Nephron progenitor cell (in vitro differentiated cells): ENCODE results near the gene EIF3K.
"Not testable (repeated sequence)": the region's sequence is repeated elsewhere in the genome, so short reads cannot be mapped to it uniquely, and the experiment has no call there.

ENCODE experiments used
- DNase-seq: peaks from one replicate; pipeline ENCODE4 v3.0.0; 2021
- H3K27ac Mint-ChIP-seq: 2 replicates; pipeline ENCODE4 v1.8.0; 2021; ENCODE audit warnings: mild to moderate bottlenecking, moderate library complexity, mixed read lengths
- H3K27me3 Mint-ChIP-seq: 2 replicates; pipeline ENCODE4 v1.8.0; 2021; ENCODE audit warnings: mild to moderate bottlenecking, low read depth, mixed read lengths; ENCODE audit not compliant: poor library complexity
- H3K36me3 Mint-ChIP-seq: 2 replicates; pipeline ENCODE4 v1.8.0; 2021; ENCODE audit warnings: low read depth, mixed read lengths
- H3K4me1 Mint-ChIP-seq: 2 replicates; pipeline ENCODE4 v1.8.0; 2021; ENCODE audit warnings: mixed read lengths
- H3K4me3 Mint-ChIP-seq: 2 replicates; pipeline ENCODE4 v1.8.0; 2021; ENCODE audit warnings: mild to moderate bottlenecking, moderate library complexity, mixed read lengths
- H3K9me3 Mint-ChIP-seq: 2 replicates; pipeline ENCODE4 v1.8.0; 2021; ENCODE audit warnings: mild to moderate bottlenecking, moderate library complexity, mixed read lengths
- TF ChIP-seq, protein P1 (sequence below): fragments of 200-600 bp; sonication (generic); IDR thresholded peaks from 2 replicates; pipeline ENCODE4 v1.5.0; 2021; ENCODE audit warnings: antibody characterized with exemption

Gene EIF3K

DNA sequence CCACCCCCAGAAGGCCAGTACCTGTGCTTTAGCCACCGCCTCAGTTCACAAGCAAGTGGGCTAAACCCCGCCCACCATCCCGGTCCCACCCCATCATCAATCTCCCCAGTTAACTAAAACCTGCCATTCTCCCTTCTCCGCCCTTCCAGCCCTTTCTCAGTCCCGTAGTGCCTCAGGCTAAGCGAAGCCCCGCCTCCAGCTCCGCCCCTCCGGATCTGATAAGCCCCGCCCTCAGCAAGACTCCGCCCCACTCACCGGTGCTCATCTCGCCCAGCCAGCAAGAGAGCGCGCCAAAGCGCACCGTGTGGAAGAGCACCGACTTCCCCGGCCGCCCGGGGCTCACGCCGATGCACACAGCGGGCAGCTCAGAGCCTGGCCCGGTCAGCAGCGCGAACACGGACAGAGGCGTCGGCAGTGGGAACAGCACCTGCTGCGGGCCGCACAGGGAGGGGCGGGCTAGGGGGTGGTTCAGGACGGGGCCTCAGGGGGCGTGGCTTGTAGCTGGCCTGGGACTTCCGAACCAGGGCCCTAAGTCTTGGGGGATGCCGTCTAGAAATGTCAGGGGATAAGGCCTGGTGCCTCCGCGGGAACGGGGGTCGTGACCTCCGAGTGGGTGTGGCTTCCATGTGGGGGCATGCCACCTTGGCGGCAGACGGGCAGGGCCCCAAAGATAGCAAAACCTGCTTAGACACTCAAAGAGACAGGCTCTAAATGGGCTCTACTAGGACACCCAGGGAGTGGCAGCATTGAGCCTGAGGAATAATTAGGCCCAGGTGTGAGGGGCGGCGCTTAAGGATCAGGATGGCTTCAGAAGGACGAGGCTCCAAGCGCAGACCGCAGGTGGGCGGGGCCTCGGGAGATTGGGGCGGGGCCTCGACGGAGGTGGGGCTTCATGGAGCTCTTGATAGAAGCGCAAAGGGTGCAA, 22.7 kb upstream of the EIF3K start:
- Mint-ChIP-seq H3K36me3 (no peaks in the 10 kb centered on the region), H3K4me3 (peak overlapping the region; percentile 83), H3K9me3 (no peaks in the 10 kb centered on the region), H3K27me3 (peaks cover 16% of the 10 kb centered on the region), H3K4me1 (peaks cover 12% of the 10 kb centered on the region), H3K27ac (no peak overlapping the region)
- peak; percentile 95 for DNase-seq
- TF ChIP-seq, protein P1, sequence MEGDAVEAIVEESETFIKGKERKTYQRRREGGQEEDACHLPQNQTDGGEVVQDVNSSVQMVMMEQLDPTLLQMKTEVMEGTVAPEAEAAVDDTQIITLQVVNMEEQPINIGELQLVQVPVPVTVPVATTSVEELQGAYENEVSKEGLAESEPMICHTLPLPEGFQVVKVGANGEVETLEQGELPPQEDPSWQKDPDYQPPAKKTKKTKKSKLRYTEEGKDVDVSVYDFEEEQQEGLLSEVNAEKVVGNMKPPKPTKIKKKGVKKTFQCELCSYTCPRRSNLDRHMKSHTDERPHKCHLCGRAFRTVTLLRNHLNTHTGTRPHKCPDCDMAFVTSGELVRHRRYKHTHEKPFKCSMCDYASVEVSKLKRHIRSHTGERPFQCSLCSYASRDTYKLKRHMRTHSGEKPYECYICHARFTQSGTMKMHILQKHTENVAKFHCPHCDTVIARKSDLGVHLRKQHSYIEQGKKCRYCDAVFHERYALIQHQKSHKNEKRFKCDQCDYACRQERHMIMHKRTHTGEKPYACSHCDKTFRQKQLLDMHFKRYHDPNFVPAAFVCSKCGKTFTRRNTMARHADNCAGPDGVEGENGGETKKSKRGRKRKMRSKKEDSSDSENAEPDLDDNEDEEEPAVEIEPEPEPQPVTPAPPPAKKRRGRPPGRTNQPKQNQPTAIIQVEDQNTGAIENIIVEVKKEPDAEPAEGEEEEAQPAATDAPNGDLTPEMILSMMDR = no peak

GRCh38 chr19:38597075-38597474, 21.9 kb upstream of the EIF3K start:
- H3K27me3 Mint-ChIP-seq = peaks cover 16% of the 10 kb centered on the region
- peak; percentile 16 for DNase-seq
- peaks cover 12% of the 10 kb centered on the region for H3K4me1 Mint-ChIP-seq
- no peaks in the 10 kb centered on the region for H3K9me3 Mint-ChIP-seq
- H3K36me3 Mint-ChIP-seq = no peaks in the 10 kb centered on the region
- peak overlapping the region; percentile 8 for H3K4me3 Mint-ChIP-seq
- H3K27ac Mint-ChIP-seq = no peak overlapping the region
- TF ChIP-seq, protein P1 = no peak

DNA sequence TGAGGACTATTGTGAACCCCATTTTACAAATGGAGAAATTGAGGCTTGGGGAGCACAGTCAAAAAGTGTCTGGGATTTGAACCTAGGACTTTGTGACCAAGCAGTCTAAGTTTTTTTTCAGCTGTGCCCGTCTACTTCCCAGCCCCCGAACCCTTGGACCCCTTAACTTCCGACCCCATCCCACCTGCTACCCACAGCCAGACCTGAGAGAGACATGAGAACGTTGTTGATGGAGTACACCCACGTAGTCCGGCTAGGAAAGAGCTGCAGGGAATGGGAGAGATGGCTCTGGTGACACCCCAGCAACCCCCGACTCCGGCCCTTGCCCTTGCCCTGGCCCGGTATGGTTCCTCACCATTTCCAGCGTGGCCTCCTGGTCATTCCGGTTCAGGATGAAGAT, 19.3 kb upstream of the EIF3K start:
- Mint-ChIP-seq H3K27ac (no peak overlapping the region), H3K4me3 (no peak overlapping the region), H3K4me1 (peaks cover 12% of the 10 kb centered on the region), H3K36me3 (no peaks in the 10 kb centered on the region), H3K9me3 (no peaks in the 10 kb centered on the region), H3K27me3 (peaks cover 13% of the 10 kb centered on the region)
- DNase-seq = no peak
- TF ChIP-seq, protein P1 = no peak

- H3K4me1 Mint-ChIP-seq, H3K36me3 Mint-ChIP-seq, H3K9me3 Mint-ChIP-seq, H3K27ac Mint-ChIP-seq, H3K4me3 Mint-ChIP-seq, DNase-seq: not testable (repeated sequence)
- H3K27me3 Mint-ChIP-seq = peaks cover 18% of the 10 kb centered on the region
These were observed 16.1 kb upstream of the EIF3K start for GRCh38 chr19:38602856-38603255.

DNA sequence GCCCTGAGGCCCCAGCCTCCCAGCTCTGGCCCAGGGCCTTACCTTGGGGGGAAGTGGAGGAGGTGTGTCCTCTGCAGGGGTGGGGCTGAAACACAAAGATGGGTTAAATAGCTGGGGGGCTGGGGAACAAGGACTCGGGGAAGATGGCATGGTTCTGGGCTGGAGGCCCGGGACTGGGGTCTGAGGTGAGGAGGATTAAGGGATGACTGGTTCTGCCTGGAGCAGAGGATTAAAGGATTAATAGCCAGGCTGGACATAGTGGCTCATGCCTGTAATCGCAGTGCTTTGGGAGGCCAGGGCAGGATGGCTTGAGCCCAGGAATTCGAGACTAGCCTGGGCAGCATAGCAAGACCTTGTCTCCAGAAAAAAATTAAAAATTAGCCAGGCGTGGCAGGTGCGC, 12.9 kb upstream of the EIF3K start:
- H3K27me3 Mint-ChIP-seq = peaks cover 20% of the 10 kb centered on the region
- no peak overlapping the region for H3K4me3 Mint-ChIP-seq
- no peak for DNase-seq
- H3K36me3 Mint-ChIP-seq = no peaks in the 10 kb centered on the region
- TF ChIP-seq, protein P1 = no peak
- H3K4me1 Mint-ChIP-seq = no peaks in the 10 kb centered on the region
- no peaks in the 10 kb centered on the region for H3K9me3 Mint-ChIP-seq
- H3K27ac Mint-ChIP-seq = no peak overlapping the region

DNA sequence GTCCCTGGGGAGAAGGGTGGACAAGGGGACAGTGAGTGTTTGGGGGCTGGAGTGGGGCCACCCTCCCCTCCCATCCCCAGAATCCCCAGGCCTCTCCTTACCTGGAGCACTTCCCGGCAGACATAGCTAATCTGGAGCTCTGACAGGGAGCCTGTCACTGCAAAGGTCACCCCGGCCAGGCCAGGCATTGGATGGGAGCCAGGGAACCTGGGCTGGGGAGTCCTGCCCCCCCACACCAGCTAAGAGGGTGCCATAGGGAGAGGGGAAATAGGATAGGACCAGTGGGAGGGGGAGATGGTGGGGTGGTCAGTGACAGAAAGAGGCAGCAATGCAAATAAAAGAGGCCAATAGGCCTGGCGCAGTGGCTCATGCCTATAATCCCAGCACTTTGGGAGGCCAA, 4.7 kb upstream of the EIF3K start:
- Mint-ChIP-seq H3K36me3 (no peaks in the 10 kb centered on the region), H3K4me3 (no peak overlapping the region), H3K27ac (no peak overlapping the region), H3K9me3 (no peaks in the 10 kb centered on the region), H3K4me1 (peaks cover 36% of the 10 kb centered on the region), H3K27me3 (peaks cover 10% of the 10 kb centered on the region)
- TF ChIP-seq, protein P1 = no peak
- no peak for DNase-seq
